GM10248 (cell line): ENCODE results near the gene TIMP2.
"Not testable (repeated sequence)": the region's sequence is repeated elsewhere in the genome, so short reads cannot be mapped to it uniquely, and the experiment has no call there.

Experiments used
- CTCF ChIA-PET: fragments of 300-600 bp; sonication (Branson Sonifier 250); formaldehyde crosslinking; extraction: SDS; loops from one replicate; lab custom pipeline; 2021; ENCODE audit warnings: antibody characterized with exemption; lab: Yijun Ruan, JAX
- POLR2A ChIA-PET: fragments of 350-650 bp; sonication (Branson Sonifier 250); formaldehyde crosslinking; extraction: SDS; loops from one replicate; lab custom pipeline; 2020; ENCODE audit warnings: antibody characterized with exemption; lab: Yijun Ruan, JAX
- DNase-seq: peaks from one replicate; pipeline ENCODE4 v3.0.0; 2012; ENCODE audit errors: extremely low spot score
- TF ChIP-seq, protein P1 (sequence below): IDR thresholded peaks from 2 replicates; pipeline ENCODE4 v1.5.1; 2012; ENCODE audit warnings: mild to moderate bottlenecking, low read depth; ENCODE audit errors: extremely low read depth, missing control alignments, control extremely low read depth

The TIMP2 gene

DNA sequence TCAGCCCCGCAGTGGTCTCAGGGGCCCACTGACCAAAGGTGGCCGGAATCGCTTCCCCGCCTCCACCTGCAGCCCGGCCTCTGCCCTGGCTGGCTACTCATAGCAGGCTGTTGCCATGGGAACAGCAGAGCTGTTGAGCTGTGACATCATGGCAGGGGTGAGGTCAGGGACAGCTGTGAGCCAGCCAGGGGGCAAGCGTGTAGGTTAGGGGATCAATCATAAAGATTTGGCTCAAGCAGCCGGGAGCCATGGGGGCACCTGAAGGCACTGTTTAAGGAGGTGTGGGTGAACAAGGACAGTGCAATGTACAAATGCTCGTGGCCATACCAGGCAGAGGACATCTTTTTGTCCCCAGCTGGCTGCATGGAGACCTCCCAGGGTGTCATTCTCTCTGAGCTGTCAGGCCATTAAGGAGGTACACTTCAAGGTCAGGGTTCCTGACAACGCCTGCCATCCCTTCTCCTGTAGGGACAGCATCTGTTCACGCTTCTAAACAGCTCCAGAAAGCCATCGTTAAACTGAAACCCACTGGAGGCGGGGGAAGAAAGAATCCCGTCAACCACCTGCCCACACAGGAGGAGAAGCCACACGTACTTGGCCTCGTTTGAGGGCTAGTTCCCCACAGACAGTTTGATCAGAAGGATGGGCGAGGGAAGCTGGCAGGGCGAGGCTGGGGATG is 21.9 kb downstream of the TIMP2 start, which contains the start of gene CEP295NL:
CEP295NL (minus strand) TSS at position 101 of the 679 bp plus-strand sequence. CDS start 1,373 bp downstream, outside the sequence.
- no peak for DNase-seq
- CTCF ChIA-PET = interaction anchor here (0.7 to 1.6 kb wide), 3 partner anchors 38 to 68 kb away, joined by 3 read pairs; no protein-coding TSS in a partner anchor
- POLR2A ChIA-PET = no interaction called here
- TF ChIP-seq, protein P1, sequence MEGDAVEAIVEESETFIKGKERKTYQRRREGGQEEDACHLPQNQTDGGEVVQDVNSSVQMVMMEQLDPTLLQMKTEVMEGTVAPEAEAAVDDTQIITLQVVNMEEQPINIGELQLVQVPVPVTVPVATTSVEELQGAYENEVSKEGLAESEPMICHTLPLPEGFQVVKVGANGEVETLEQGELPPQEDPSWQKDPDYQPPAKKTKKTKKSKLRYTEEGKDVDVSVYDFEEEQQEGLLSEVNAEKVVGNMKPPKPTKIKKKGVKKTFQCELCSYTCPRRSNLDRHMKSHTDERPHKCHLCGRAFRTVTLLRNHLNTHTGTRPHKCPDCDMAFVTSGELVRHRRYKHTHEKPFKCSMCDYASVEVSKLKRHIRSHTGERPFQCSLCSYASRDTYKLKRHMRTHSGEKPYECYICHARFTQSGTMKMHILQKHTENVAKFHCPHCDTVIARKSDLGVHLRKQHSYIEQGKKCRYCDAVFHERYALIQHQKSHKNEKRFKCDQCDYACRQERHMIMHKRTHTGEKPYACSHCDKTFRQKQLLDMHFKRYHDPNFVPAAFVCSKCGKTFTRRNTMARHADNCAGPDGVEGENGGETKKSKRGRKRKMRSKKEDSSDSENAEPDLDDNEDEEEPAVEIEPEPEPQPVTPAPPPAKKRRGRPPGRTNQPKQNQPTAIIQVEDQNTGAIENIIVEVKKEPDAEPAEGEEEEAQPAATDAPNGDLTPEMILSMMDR = no peak

DNA sequence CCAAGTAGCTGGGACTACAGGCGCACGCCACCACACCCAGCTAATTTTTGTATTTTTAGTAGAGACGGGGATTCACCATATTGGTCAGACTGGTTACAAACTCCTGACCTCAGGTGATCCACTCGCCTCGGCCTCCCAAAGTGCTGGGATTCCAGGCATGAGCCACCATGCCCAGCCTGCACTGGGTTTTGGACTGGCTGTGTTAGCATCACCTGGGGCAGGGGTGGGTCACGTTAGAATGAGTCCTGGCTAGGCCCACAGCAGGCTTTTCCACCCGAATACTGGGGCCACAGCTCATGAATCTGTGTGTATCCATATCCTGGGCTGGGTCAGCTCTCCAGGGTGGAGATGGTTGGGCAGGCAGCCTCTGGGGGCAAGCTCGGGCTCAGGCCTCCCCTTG is 23.0 kb downstream of the TIMP2 start:
- CTCF ChIA-PET = interaction anchor here (1.1 to 1.6 kb wide), 2 partner anchors 37 to 50 kb away, joined by 3 read pairs; no protein-coding TSS in a partner anchor
- POLR2A ChIA-PET, DNase-seq: not testable (repeated sequence)

DNA sequence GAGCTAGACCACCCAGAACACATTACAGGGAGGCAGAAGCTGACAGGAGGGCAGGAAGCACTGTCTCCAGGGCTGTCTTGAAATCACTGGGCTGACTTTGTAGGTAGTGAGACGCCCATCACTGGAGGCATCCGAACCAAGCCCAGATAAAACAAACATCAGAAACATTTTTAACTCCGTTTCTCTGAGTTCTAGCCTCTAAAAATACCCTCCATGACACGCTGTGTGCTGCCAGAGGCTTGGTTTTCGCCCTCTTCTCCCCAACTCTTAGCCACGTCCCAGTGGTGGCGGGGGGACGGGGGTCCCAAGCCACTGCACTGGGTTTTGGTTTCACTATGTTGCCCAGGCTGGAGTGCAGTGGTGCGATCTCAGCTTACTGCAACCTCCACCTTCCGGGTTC is 23.4 kb downstream of the TIMP2 start:
- POLR2A ChIA-PET = no interaction called here
- TF ChIP-seq, protein P1 = no peak
- CTCF ChIA-PET = interaction anchor here (1.1 kb wide), 1 partner anchor 49 kb away, joined by 3 read pairs; no protein-coding TSS in a partner anchor
- no peak for DNase-seq

DNA sequence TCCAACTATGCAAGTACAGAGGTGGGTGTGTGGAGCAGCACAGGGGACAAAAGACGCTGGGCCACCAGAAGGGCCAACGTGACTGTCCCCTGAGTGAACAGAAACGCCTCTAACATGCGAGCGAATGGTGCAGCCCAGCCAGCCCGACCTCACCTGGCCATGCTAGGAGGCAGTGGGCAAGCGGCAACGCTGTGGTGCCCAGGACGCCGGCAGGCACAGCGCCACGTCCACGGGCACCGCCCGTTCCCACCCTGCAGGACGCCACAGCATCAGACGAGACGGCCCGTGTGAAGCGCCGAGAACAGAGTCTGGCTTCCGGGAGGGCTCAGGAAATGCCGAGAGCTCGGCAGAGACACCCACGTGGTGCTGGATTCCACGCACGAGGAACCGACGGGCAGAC is 24.4 kb downstream of the TIMP2 start:
- CTCF ChIA-PET = interaction anchor here (0.7 to 1.3 kb wide), 2 partner anchors 11 to 141 kb away, joined by 3 read pairs; no protein-coding TSS in a partner anchor
- POLR2A ChIA-PET = no interaction called here
- DNase-seq = no peak
- TF ChIP-seq, protein P1 = no peak

DNA sequence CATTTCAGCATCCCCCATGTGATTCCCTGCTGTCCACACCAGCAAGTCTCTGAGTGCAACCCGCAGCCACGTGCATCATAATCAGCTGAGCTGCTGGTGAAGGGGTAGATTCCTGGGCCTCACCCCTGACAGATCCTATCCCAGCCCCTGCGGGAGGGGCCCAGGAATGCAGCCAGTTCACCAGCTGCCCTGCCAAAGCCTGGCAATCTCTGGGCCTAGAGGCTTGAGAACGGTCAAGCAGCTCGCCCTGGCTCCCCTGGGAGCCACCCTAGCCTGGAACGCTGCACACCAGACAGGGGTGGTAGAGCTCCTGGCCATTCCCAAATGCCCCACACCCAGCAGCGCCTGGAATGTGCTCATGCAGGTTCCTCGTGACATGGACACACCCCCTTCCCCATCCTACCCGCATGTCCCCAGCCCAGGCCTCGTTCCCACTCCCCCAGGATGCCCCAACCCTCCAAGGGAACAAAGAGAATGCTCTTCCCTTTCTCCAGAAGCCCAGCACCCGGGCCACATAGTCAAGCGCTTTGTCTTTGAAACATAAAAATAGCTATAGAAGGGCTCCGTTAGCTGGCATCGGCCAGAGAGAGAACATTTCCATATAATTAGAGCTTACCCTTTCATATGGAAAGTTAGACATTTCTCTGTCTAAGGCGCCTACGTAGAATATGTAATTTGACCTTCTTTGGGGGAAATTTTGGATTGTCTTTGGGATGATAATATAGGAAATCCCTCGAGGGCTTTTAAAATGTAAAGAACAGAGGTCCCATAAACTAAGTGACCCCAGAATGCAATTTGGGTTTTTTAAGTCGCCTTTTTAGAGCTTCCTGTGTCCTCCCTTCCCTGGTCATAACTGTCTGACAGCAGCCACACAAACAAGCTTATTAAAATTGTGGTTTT is 25.6 kb downstream of the TIMP2 start:
- TF ChIP-seq, protein P1 = no peak
- ChIA-PET POLR2A (no interaction called here), CTCF (interaction anchor here (0.5 to 1.3 kb wide), 3 partner anchors 23 to 143 kb away, joined by 3 to 4 read pairs (median 3); no protein-coding TSS in a partner anchor)
- no peak for DNase-seq

DNA sequence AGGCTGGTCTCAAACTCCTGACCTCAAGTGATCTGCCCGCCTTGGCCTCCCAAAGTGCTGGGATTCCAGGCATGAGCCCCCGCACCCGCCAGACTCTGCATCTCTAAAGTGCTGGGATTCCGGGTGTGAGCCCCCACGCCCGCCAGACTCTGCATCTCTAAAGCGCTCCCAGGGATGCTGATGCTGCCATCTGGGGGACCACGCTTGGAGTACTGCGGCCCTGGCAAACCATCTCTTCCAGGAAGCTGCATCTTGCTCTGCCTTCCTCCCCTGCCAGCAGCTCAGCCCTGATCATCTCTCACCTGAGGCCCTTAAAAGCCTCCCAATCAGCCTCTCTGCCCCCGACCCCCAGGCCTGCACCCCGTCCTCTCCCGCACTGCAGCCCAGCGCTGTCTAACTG is 26.2 kb downstream of the TIMP2 start:
- TF ChIP-seq, protein P1 = no peak
- CTCF ChIA-PET = interaction anchor here (0.6 to 1.7 kb wide), 2 partner anchors 33 to 827 kb away, joined by 3 to 4 read pairs; no protein-coding TSS in a partner anchor
- DNase-seq = no peak
- POLR2A ChIA-PET = no interaction called here
